ENCODE data around the gene ATP13A5.

Gene ATP13A5

GRCh38 chr3:193345431-193345830 is 33.1 kb downstream of the ATP13A5 start:
- TF ChIP-seq POLR2A (IDR thresholded peaks at IDR 0.05; ENCODE audit: low read depth, low read length) (no peak), POLR2AphosphoS5 (IDR thresholded peaks at IDR 0.05; ENCODE audit: low read depth, low read length) (no peak), TAF1 (IDR thresholded peaks at IDR 0.05; ENCODE audit: borderline replicate concordance, low read depth, low read length) (no peak)
- FAIRE-seq (no peak), DNase-seq (ENCODE audit: insufficient read length) (no peak)

GRCh38 chr3:193344486-193344885 is 34.1 kb downstream of the ATP13A5 start:
- no peak for FAIRE-seq

GRCh38 chr3:193343726-193344222 is 34.8 kb downstream of the ATP13A5 start:
- FAIRE-seq, result no peak
- no peak for TF ChIP-seq POLR2AphosphoS5 (IDR thresholded peaks at IDR 0.05; ENCODE audit: low read depth, low read length)
- TF ChIP-seq POLR2A (IDR thresholded peaks at IDR 0.05; ENCODE audit: low read depth, low read length), result no peak
- no peak for TF ChIP-seq TAF1 (IDR thresholded peaks at IDR 0.05; ENCODE audit: borderline replicate concordance, low read depth, low read length)
- DNase-seq (ENCODE audit: insufficient read length), result no peak

More at GRCh38 chr3:193344486-193344885, 34.1 kb downstream of the ATP13A5 start:
- no peak for DNase-seq (ENCODE audit: insufficient read length)
- TF ChIP-seq TAF1 (IDR thresholded peaks at IDR 0.05; ENCODE audit: borderline replicate concordance, low read depth, low read length) (no peak), POLR2A (IDR thresholded peaks at IDR 0.05; ENCODE audit: low read depth, low read length) (no peak)

- TF ChIP-seq POLR2AphosphoS5 (IDR thresholded peaks at IDR 0.05; ENCODE audit: low read depth, low read length), result no peak
- no peak for TF ChIP-seq POLR2A (IDR thresholded peaks at IDR 0.05; ENCODE audit: low read depth, low read length)
- no peak for TF ChIP-seq TAF1 (IDR thresholded peaks at IDR 0.05; ENCODE audit: borderline replicate concordance, low read depth, low read length)
- DNase-seq (ENCODE audit: insufficient read length) (no peak), FAIRE-seq (no peak)
These were observed 36.0 kb downstream of the ATP13A5 start for GRCh38 chr3:193342551-193342950.

- TF ChIP-seq TAF1 (IDR thresholded peaks at IDR 0.05; ENCODE audit: borderline replicate concordance, low read depth, low read length), result no peak
- no peak for DNase-seq (ENCODE audit: insufficient read length)
- no peak for FAIRE-seq
These were observed 43.5 kb downstream of the ATP13A5 start for GRCh38 chr3:193335031-193335430.

GRCh38 chr3:193333229-193333628 is 45.3 kb downstream of the ATP13A5 start:
- no peak for DNase-seq (ENCODE audit: insufficient read length)
- no peak for TF ChIP-seq POLR2A (IDR thresholded peaks at IDR 0.05; ENCODE audit: low read depth, low read length)
- FAIRE-seq, result no peak

- TF ChIP-seq TAF1 (IDR thresholded peaks at IDR 0.05; ENCODE audit: borderline replicate concordance, low read depth, low read length), result no peak
- no peak for TF ChIP-seq POLR2A (IDR thresholded peaks at IDR 0.05; ENCODE audit: low read depth, low read length)
- TF ChIP-seq POLR2AphosphoS5 (IDR thresholded peaks at IDR 0.05; ENCODE audit: low read depth, low read length), result no peak
- no peak for FAIRE-seq
- DNase-seq (ENCODE audit: insufficient read length), result no peak
These were observed 47.9 kb downstream of the ATP13A5 start for GRCh38 chr3:193330555-193331204.

- DNase-seq (ENCODE audit: insufficient read length), result no peak
- TF ChIP-seq POLR2AphosphoS5 (IDR thresholded peaks at IDR 0.05; ENCODE audit: low read depth, low read length), result no peak
- no peak for TF ChIP-seq TAF1 (IDR thresholded peaks at IDR 0.05; ENCODE audit: borderline replicate concordance, low read depth, low read length)
- no peak for TF ChIP-seq POLR2A (IDR thresholded peaks at IDR 0.05; ENCODE audit: low read depth, low read length)
- no peak for FAIRE-seq
These were observed 60.8 kb downstream of the ATP13A5 start for GRCh38 chr3:193317682-193318300.

- TF ChIP-seq POLR2AphosphoS5 (IDR thresholded peaks at IDR 0.05; ENCODE audit: low read depth, low read length) (no peak), POLR2A (IDR thresholded peaks at IDR 0.05; ENCODE audit: low read depth, low read length) (no peak), TAF1 (IDR thresholded peaks at IDR 0.05; ENCODE audit: borderline replicate concordance, low read depth, low read length) (no peak)
- DNase-seq (ENCODE audit: insufficient read length) (no peak), FAIRE-seq (no peak)
These were observed 64.4 kb downstream of the ATP13A5 start for GRCh38 chr3:193314161-193314560.

- TF ChIP-seq POLR2A (IDR thresholded peaks at IDR 0.05; ENCODE audit: low read depth, low read length), result no peak
- TF ChIP-seq TAF1 (IDR thresholded peaks at IDR 0.05; ENCODE audit: borderline replicate concordance, low read depth, low read length), result no peak
- no peak for TF ChIP-seq POLR2AphosphoS5 (IDR thresholded peaks at IDR 0.05; ENCODE audit: low read depth, low read length)
- DNase-seq (ENCODE audit: insufficient read length) (no peak), FAIRE-seq (no peak)
These were observed 65.2 kb downstream of the ATP13A5 start for GRCh38 chr3:193313061-193313958.

GRCh38 chr3:193310914-193311723 is 67.4 kb downstream of the ATP13A5 start:
- DNase-seq (ENCODE audit: insufficient read length) (no peak), FAIRE-seq (no peak)
- TF ChIP-seq POLR2A (IDR thresholded peaks at IDR 0.05; ENCODE audit: low read depth, low read length) (no peak), POLR2AphosphoS5 (IDR thresholded peaks at IDR 0.05; ENCODE audit: low read depth, low read length) (no peak), TAF1 (IDR thresholded peaks at IDR 0.05; ENCODE audit: borderline replicate concordance, low read depth, low read length) (no peak)

Data from GM12892 (cell line).